Stimulated activated CD4-positive, alpha-beta T cell treated with anti-CD3 and anti-CD28 coated beads, Interleukin-1b, Interleukin-23, amount 100 ng/mL, for 4 hours (primary cell): Measurements from ENCODE around the gene CDH13.

ENCODE experiments used
- DNase-seq, 2 donors: peaks; one replicate each; pipeline ENCODE4 v3.0.0-alpha.2; 2020; ENCODE audit warnings: low read depth in 2 of 2

The CDH13 gene

DNA sequence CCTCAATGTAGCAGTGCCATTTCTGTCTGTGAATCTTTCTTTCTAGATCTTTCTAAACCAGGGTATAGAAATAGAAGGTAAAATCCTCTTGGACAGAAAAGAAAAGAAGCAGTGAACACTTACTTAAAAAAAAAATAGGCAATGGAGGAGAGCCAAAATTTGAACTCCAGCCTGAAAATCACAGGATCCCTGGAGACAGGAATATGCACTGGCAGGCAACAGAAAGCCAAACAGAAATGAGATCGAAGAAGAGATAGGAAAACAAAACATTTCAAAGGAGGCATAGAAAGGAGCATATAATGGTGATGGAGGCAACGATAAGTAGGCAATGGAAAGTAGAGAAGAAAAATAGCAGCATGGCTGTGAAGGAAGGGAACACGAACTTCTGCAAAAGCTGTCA, 927.3 kb downstream of the CDH13 start:
- no peak for DNase-seq

- DNase-seq: no peak
Observed at GRCh38 chr16:83554540-83554939, 927.8 kb downstream of the CDH13 start.

DNA sequence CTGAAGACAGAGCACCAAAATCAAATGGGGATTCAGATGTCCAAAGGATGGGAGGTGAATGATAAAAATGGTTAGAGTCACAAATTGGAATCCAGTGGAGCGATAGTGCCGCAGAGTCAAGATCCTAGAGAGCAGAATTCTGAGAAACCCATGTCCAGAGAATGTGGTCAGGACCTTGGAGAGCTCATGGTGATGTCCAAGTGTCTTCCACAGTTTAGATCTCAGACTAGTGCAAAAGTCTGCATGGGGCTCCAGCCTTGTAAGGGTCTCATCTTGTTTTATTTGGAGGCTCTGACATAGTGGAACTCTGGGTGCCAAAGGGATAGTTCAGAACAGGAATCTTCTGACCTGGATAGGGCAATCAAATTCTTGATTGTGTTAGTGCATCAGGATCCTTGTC, 935.1 kb downstream of the CDH13 start:
- no peak for DNase-seq

DNA sequence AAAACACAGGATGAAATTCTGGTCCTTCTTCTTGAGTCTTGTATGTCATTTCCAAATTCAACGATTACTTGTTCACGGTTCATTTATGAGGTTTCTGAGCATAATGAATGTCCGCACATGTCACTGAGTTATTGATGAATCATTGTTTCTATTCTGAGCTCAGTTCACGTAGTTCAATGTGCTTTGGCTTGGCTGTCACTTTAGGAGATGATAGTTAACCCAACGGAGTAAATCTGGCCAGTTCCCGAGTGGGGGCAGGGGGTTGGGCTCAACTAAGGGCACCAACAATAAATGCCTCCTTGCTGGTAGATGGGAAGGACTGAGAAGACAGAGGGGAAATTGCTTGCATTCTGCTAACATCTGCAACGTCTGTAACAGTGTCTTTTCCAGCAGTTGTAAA, 941.6 kb downstream of the CDH13 start:
- DNase-seq: no peak

- no peak for DNase-seq
Observed at GRCh38 chr16:83574388-83574787, 947.6 kb downstream of the CDH13 start.

- DNase-seq: no peak
Observed at GRCh38 chr16:83577078-83577745, 950.4 kb downstream of the CDH13 start.

- no peak for DNase-seq
Observed at GRCh38 chr16:83578171-83578570, 951.4 kb downstream of the CDH13 start.

DNA sequence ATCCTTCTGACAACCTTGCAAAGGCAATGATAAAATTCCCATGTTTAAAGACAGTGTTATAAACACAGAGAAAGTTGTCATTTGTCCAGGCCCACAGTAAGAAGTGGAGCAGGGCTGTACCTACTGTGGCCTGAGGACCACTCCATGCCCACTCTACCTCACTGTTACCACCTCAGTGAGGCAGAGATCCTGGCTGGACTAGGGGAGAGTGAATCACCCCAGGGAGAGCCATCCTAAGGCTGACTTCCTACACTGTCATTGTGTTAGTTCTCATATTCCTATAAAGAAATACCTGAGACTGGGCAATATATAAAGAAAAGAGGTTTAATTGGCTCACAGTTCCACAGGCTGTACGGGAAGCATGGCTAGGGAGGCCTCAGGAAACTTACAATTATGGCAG, 952.3 kb downstream of the CDH13 start:
- no peak for DNase-seq

DNA sequence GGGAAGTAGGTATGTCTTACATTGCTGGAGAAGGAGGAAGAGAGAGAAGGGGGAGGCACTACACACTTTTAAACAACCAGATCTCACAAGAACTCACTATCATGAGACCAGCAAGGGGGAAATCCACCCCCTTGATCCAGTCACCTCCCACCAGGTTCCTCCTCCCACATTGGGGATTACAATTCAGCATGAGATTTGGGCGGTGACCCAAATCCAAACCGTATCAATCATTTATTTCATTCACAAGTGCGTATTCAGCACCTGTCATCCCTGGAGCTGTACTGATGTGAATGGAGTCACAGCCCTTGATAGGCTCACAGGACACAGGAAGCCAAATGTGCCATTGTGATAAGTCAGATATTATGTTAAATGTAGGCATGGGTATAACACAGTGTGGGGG, 952.7 kb downstream of the CDH13 start:
- DNase-seq: no peak

- no peak for DNase-seq
Observed at GRCh38 chr16:83581082-83581481, 954.3 kb downstream of the CDH13 start.

GRCh38 chr16:83581994-83582747, 955.4 kb downstream of the CDH13 start:
- no peak for DNase-seq

DNA sequence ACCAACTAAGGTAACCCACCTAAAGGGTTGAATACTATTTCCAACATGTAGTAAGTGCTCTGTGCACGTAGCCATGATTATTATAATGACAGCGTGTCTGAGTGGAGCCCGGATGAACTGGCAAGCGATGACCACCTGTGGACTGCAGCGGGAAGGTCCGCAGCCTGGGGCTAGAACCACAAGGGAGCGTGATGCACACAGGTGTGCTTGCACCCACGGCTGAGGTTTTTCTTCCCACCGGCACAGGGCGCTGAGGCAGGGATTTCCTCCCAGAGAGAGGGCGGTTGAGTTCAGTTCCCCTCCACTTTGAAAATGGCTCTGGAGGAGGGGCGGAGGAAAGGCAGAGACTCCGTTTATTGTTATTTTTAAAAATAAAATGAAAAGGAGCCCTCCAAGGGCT, 959.3 kb downstream of the CDH13 start:
- DNase-seq: no peak

DNA sequence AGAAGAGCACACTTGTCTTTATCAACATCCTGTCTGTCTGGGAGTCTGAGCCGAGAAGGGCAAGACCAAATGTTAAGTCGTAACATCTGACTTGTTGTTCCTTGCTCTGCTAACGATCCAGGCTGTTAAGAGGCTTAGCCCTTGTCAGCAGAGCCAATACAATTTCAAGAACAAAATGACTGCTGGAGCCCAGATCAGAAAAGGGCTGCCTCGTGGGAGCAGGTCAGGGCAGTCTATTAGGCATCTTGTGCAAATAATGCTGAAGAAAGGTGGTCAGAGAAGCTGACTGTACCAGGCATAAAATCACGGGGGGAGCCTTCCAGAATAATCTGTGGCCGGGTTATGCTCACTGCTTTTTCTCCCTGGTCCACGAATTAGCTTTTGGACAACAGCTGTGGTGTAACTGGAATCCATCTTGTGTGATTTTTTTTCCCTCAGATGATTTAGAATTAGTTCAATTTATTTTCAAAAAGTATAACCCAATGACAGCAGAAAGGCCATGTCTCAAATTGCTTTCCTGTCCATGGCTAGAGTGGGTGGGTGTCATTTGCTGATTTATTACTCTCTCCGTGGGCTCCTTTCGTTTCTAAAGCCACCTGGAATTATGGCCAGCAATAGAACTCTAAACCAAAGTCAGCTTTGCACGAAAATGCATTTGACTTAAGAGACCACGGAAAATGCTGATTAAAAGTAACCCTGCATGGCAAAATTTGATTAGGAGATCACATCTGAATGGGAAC, 959.9 kb downstream of the CDH13 start:
- no peak for DNase-seq

DNA sequence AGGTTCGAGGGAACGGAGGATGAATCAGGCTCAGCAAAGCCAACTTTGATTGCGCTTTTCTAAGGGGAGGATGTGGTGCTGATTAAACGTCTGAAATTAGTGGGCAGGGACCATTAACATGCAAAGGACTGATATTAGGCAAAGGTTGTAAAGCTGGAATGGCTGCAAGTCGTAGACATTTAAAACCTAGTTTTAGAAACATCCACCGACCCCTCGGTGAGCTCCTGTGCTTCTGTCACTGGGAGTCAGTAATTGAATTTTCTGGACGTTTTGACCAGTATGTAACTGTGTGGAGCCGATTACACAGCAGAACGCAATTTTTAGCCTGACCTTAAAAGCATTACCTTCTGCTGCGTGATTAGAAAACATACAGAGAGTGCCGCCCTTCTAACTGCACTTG, 960.4 kb downstream of the CDH13 start:
- no peak for DNase-seq

GRCh38 chr16:83588070-83588469, 961.3 kb downstream of the CDH13 start:
- no peak for DNase-seq

GRCh38 chr16:83589576-83589975, 962.8 kb downstream of the CDH13 start:
- no peak for DNase-seq

- no peak for DNase-seq
Observed at GRCh38 chr16:83592778-83593177, 966.0 kb downstream of the CDH13 start.

- no peak for DNase-seq
Observed at GRCh38 chr16:83599789-83600462, 973.2 kb downstream of the CDH13 start.

DNA sequence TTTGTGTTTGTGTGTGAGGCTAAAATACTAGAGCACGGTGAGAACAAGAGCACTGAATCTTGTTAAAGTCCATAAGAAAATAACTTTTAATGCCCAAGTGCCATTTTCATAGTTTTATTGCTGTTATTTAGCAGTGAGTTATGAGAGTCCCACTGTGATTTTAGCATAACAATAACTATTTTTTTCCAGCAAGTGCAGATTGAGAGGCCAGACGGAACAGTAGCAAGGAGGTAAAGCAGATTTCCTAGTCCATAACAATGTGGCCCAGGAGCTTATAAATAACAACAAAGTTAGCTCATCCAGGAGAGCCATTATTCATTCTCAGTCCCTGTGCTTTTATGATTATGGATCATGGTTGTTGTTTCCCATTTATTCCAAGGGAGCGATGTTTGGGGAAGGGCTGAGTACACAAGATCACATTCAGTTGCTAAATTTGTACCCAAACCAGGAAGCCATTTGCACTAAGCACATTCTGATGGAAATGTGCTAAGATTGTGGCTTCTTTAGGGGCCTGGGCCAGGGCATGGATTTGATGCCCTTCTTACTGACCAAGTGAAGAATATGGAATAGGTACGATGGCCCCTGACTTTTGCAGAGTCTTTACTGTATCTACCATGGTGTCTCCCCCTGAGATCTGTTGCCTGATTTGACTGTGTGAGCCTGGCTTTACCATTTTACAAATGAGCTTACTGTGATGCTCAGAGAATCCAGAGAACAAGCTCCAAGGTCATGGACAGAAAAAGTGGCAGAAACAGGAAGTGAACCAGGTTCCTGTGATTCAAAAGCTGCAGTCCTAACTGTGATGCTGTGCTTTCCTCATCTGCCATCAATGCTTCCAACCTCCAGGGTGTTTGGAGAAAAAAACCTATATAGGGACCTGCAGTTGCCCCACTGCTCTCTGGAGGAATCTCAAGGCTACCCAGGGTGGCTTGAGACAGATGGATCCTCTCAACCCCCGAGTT, 976.3 kb downstream of the CDH13 start:
- no peak for DNase-seq

GRCh38 chr16:83603723-83604570, 977.2 kb downstream of the CDH13 start:
- DNase-seq: no peak
